Liver (tissue), 9 donors: ENCODE data around the gene ITGB2. TPM values are rescaled to one million over a fixed set of nuclear protein-coding genes. Genes with fewer than 3 reads are reported as not detected.

Experiments
- DNase-seq: peaks from one replicate; pipeline ENCODE4 v3.0.0-alpha.2; 2017; ENCODE audit warnings: low spot score
- H3K27ac ChIP-seq, 2 donors: one replicate each; pipeline ENCODE4 v1.7.0; 2013; ENCODE audit warnings: inconsistent platforms in 2 of 2, low read length in 2 of 2, control low read depth in 1 of 2, low read depth in 1 of 2, mild to moderate bottlenecking in 1 of 2
- H3K27me3 ChIP-seq, 4 donors: one replicate each; pipeline versions ENCODE4 v1.6.1 to v1.7.0; 2013; ENCODE audit warnings: low read length in 3 of 4, inconsistent platforms in 1 of 4, mild to moderate bottlenecking in 1 of 4, moderate library complexity in 1 of 4; ENCODE audit not compliant: control insufficient read depth in 4 of 4, insufficient read depth in 4 of 4
- H3K36me3 ChIP-seq, 4 donors: one replicate each; pipeline versions ENCODE4 v1.6.1 to v1.7.0; 2013; ENCODE audit warnings: low read length in 3 of 4, mild to moderate bottlenecking in 3 of 4, low read depth in 1 of 4, moderate library complexity in 1 of 4; ENCODE audit not compliant: control insufficient read depth in 4 of 4, insufficient read depth in 3 of 4
- H3K4me1 ChIP-seq, 4 donors: one replicate each; pipeline versions ENCODE4 v1.6.1 to v1.7.0; 2013; ENCODE audit warnings: low read length in 3 of 4, mild to moderate bottlenecking in 3 of 4, moderate library complexity in 1 of 4; ENCODE audit not compliant: control insufficient read depth in 4 of 4, insufficient read depth in 4 of 4
- H3K4me3 ChIP-seq, 3 donors: one replicate each; pipeline versions ENCODE4 v1.6.1 to v1.7.0; 2013; ENCODE audit warnings: low read length in 3 of 3, control low read depth in 1 of 3, low read depth in 1 of 3, mild to moderate bottlenecking in 1 of 3
- H3K9ac ChIP-seq, 2 donors: one replicate each; pipeline ENCODE4 v1.7.0; 2013; ENCODE audit warnings: low read length in 2 of 2, mild to moderate bottlenecking in 2 of 2, moderate library complexity in 2 of 2, control low read depth in 1 of 2, low read depth in 1 of 2
- H3K9me3 ChIP-seq, 4 donors: one replicate each; pipeline versions ENCODE4 v1.6.1 to v1.7.0; 2013; ENCODE audit warnings: low read length in 3 of 4; ENCODE audit not compliant: control insufficient read depth in 4 of 4
- EGR1 ChIP-seq, 2 donors: IDR thresholded peaks; 2 replicates each; pipeline ENCODE4 v1.6.1; 2016 to 2018; ENCODE audit warnings: antibody characterized with exemption in 2 of 2, low read depth in 2 of 2
- FOXA1 ChIP-seq: IDR thresholded peaks from 2 replicates; pipeline ENCODE4 v1.6.1; 2016; ENCODE audit warnings: antibody characterized with exemption
- FOXA2 ChIP-seq: IDR thresholded peaks from 2 replicates; pipeline ENCODE4 v1.6.1; 2016; ENCODE audit warnings: antibody characterized with exemption
- GABPA ChIP-seq, 2 donors: IDR thresholded peaks in 1 of 2; conservative IDR thresholded peaks in 1 of 2; 2 replicates each; pipeline ENCODE4 v1.6.1; 2016; ENCODE audit warnings: antibody characterized with exemption in 2 of 2, mild to moderate bottlenecking in 1 of 2, moderate library complexity in 1 of 2
- HNF4A ChIP-seq, 2 donors: conservative IDR thresholded peaks; 2 replicates each; pipeline ENCODE4 v1.6.1; 2016; ENCODE audit warnings: antibody characterized with exemption in 2 of 2, mild to moderate bottlenecking in 2 of 2
- HNF4G ChIP-seq: IDR thresholded peaks from 2 replicates; pipeline ENCODE4 v1.6.1; 2016; ENCODE audit warnings: antibody characterized with exemption
- JUND ChIP-seq, 2 donors: IDR thresholded peaks; 2 replicates each; pipeline ENCODE4 v1.6.1; 2016; ENCODE audit warnings: antibody characterized with exemption in 2 of 2
- RAD21 ChIP-seq, 2 donors: IDR thresholded peaks; 2 replicates each; pipeline ENCODE4 v1.6.1; 2016; ENCODE audit warnings: antibody characterized with exemption in 2 of 2, mild to moderate bottlenecking in 2 of 2
- TAF1 ChIP-seq: conservative IDR thresholded peaks from 2 replicates; pipeline ENCODE4 v1.6.1; 2016; ENCODE audit warnings: antibody characterized with exemption, mild to moderate bottlenecking
- YY1 ChIP-seq: IDR thresholded peaks from 2 replicates; pipeline ENCODE4 v1.6.1; 2016; ENCODE audit warnings: antibody characterized with exemption, mild to moderate bottlenecking
- ZBTB33 ChIP-seq: IDR thresholded peaks from 2 replicates; pipeline ENCODE4 v1.6.1; 2016; ENCODE audit warnings: antibody characterized with exemption
- WGBS: extraction: QIAGEN DNeasy Blood & Tissue Kit; methylation state at CpG from one replicate; pipeline ENCODE4 v1.1.7; 2013; 5-methylcytosine and 5-hydroxymethylcytosine counted together
- polyA plus RNA-seq, 2 donors: library from polyadenylated mRNA; stranded (reverse) in 1 of 2; unstranded in 1 of 2; fragments of 200-250 nt in 1 of 2; fragments of >200 nt in 1 of 2; fragmentation: Nextera tagmentation in 1 of 2; extraction: Ambion mirVana in 1 of 2; gene quantifications; one replicate each; pipeline versions ENCODE4 v1.2.1 to v1.2.3, GENCODE V29; 2013 to 2015
- total RNA-seq, 2 donors: library from RNA; depleted of rRNA; stranded (reverse); fragments of >200 nt; gene quantifications; one replicate each; pipeline ENCODE4 v1.2.3, GENCODE V29; 2014
- TF ChIP-seq, protein P1 (sequence below): IDR thresholded peaks from 2 replicates; pipeline ENCODE4 v1.6.1; 2016; ENCODE audit warnings: antibody characterized with exemption, mild to moderate bottlenecking
- TF ChIP-seq, protein P2 (sequence below): fragments of 150-350 bp; IDR thresholded peaks from 2 replicates; pipeline ENCODE4 v1.5.1; 2017; ENCODE audit warnings: improper control_type of control experiment, low read depth, low read length; ENCODE audit not compliant: missing input control
- donor health status: healthy.
- donor health status: healthy.
- donor health status: healthy.
- donor health status: healthy.
- donor health status: healthy.

ITGB2 gene
- total and polyA plus RNA-seq, 4 donors: 9.6 to 50.6 (median 28.7) TPM

- TF ChIP-seq GABPA (IDR thresholded peaks at IDR 0.05 in 1 of 2, conservative IDR thresholded peaks at IDR 0.05 in 1 of 2): no peak
- no peak for TF ChIP-seq JUND (IDR thresholded peaks at IDR 0.05)
- no peak for TF ChIP-seq HNF4G
- no peak for TF ChIP-seq RAD21 (IDR thresholded peaks at IDR 0.05)
- TF ChIP-seq FOXA1: no peak
- no peak for TF ChIP-seq FOXA2
- no peak for TF ChIP-seq ZBTB33
- no peak for TF ChIP-seq YY1
- Histone ChIP-seq H3K4me3 (no peak overlapping the region), H3K27me3 (no peaks in the 10 kb centered on the region), H3K36me3 (no peaks in the 10 kb centered on the region), H3K9me3 (no peaks in the 10 kb centered on the region), H3K27ac (no peak overlapping the region), H3K9ac (no peak overlapping the region), H3K4me1 (peaks cover 17 to 24% (median 20%) of the 10 kb centered on the region in 4 donors)
- no peak for DNase-seq
- WGBS: 89% methylated on average over 6 of the region's 6 CpGs
Measured at GRCh38 chr21:44933918-44934260, 13.2 kb upstream of the ITGB2 start.

- H3K4me3 ChIP-seq: peak overlapping the region in 1 of 3 donors; percentile 66
- H3K27ac ChIP-seq: no peak overlapping the region
- no peak for TF ChIP-seq YY1
- TF ChIP-seq HNF4A (conservative IDR thresholded peaks at IDR 0.05): no peak
- TF ChIP-seq, protein P1, sequence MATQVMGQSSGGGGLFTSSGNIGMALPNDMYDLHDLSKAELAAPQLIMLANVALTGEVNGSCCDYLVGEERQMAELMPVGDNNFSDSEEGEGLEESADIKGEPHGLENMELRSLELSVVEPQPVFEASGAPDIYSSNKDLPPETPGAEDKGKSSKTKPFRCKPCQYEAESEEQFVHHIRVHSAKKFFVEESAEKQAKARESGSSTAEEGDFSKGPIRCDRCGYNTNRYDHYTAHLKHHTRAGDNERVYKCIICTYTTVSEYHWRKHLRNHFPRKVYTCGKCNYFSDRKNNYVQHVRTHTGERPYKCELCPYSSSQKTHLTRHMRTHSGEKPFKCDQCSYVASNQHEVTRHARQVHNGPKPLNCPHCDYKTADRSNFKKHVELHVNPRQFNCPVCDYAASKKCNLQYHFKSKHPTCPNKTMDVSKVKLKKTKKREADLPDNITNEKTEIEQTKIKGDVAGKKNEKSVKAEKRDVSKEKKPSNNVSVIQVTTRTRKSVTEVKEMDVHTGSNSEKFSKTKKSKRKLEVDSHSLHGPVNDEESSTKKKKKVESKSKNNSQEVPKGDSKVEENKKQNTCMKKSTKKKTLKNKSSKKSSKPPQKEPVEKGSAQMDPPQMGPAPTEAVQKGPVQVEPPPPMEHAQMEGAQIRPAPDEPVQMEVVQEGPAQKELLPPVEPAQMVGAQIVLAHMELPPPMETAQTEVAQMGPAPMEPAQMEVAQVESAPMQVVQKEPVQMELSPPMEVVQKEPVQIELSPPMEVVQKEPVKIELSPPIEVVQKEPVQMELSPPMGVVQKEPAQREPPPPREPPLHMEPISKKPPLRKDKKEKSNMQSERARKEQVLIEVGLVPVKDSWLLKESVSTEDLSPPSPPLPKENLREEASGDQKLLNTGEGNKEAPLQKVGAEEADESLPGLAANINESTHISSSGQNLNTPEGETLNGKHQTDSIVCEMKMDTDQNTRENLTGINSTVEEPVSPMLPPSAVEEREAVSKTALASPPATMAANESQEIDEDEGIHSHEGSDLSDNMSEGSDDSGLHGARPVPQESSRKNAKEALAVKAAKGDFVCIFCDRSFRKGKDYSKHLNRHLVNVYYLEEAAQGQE: no peak
- TF ChIP-seq GABPA (IDR thresholded peaks at IDR 0.05 in 1 of 2, conservative IDR thresholded peaks at IDR 0.05 in 1 of 2): no peak
- no peak for TF ChIP-seq ZBTB33
- TF ChIP-seq, protein P2, sequence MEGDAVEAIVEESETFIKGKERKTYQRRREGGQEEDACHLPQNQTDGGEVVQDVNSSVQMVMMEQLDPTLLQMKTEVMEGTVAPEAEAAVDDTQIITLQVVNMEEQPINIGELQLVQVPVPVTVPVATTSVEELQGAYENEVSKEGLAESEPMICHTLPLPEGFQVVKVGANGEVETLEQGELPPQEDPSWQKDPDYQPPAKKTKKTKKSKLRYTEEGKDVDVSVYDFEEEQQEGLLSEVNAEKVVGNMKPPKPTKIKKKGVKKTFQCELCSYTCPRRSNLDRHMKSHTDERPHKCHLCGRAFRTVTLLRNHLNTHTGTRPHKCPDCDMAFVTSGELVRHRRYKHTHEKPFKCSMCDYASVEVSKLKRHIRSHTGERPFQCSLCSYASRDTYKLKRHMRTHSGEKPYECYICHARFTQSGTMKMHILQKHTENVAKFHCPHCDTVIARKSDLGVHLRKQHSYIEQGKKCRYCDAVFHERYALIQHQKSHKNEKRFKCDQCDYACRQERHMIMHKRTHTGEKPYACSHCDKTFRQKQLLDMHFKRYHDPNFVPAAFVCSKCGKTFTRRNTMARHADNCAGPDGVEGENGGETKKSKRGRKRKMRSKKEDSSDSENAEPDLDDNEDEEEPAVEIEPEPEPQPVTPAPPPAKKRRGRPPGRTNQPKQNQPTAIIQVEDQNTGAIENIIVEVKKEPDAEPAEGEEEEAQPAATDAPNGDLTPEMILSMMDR: no peak
- TF ChIP-seq HNF4G: no peak
- no peak for TF ChIP-seq TAF1
- no peak for TF ChIP-seq EGR1 (IDR thresholded peaks at IDR 0.05; ENCODE audit: low read depth in 2 of 2)
- no peak for TF ChIP-seq RAD21 (IDR thresholded peaks at IDR 0.05)
- TF ChIP-seq JUND (IDR thresholded peaks at IDR 0.05): no peak
- no peaks in the 10 kb centered on the region for H3K9me3 ChIP-seq
- 72% methylated on average over 25 of the region's 25 CpGs for WGBS
- no peak overlapping the region for H3K9ac ChIP-seq
- H3K36me3 ChIP-seq: no peaks in the 10 kb centered on the region
- no peaks in the 10 kb centered on the region for H3K27me3 ChIP-seq
- DNase-seq: no peak
- peaks cover 15 to 19% (median 17%) of the 10 kb centered on the region in 4 donors for H3K4me1 ChIP-seq
Measured at GRCh38 chr21:44933199-44933917, 12.7 kb upstream of the ITGB2 start.
